Thoracic aorta (tissue), 2 donors: ENCODE data around the gene CFAP46. TPM values are rescaled to one million over a fixed set of nuclear protein-coding genes. Genes with fewer than 3 reads are reported as not detected.

Source experiments
- ATAC-seq: fragments of 150-250 bp; one replicate; pipeline ENCODE4 v1.8.0; 2017; ENCODE audit warnings: low read depth; ENCODE audit not compliant: insufficient number of reproducible peaks, low FRiP score
- DNase-seq: peaks from one replicate; pipeline ENCODE4 v3.0.0-alpha.2; 2020; ENCODE audit warnings: low spot score
- H3K27ac ChIP-seq, 2 donors: fragments of 200-600 bp; sonication (generic); 1 replicate in 1 of 2; 2 replicates in 1 of 2; pipeline ENCODE4 v1.5.1; 2016; ENCODE audit warnings: mild to moderate bottlenecking in 2 of 2, moderate library complexity in 2 of 2
- H3K27me3 ChIP-seq: fragments of 200-600 bp; sonication (generic); replicated peaks from 2 replicates; pipeline ENCODE4 v1.6.0; 2016; ENCODE audit warnings: mild to moderate bottlenecking; ENCODE audit not compliant: insufficient read depth
- H3K36me3 ChIP-seq: fragments of 200-600 bp; sonication (generic); one replicate; pipeline ENCODE4 v1.5.1; 2016
- H3K4me1 ChIP-seq, 2 donors: fragments of 200-600 bp; sonication (generic); 1 replicate in 1 of 2; 2 replicates in 1 of 2; pipeline versions ENCODE4 v1.5.1 to v1.6.0; 2016; ENCODE audit warnings: low read depth in 2 of 2, mild to moderate bottlenecking in 1 of 2; ENCODE audit not compliant: control insufficient read depth in 1 of 2
- H3K4me3 ChIP-seq: fragments of 200-600 bp; sonication (generic); 2 replicates; pipeline ENCODE4 v1.5.1; 2016; ENCODE audit warnings: mild to moderate bottlenecking
- H3K9me3 ChIP-seq: fragments of 200-600 bp; sonication (generic); 2 replicates; pipeline ENCODE4 v1.5.1; 2016
- CTCF ChIP-seq: fragments of 200-600 bp; sonication (generic); IDR thresholded peaks from one replicate; pipeline ENCODE4 v1.5.1; 2019; ENCODE audit warnings: antibody characterized with exemption
- total RNA-seq, 2 donors: library from RNA; depleted of rRNA; stranded (reverse); fragments of >200 nt; gene quantifications; one replicate each; pipeline versions ENCODE4 v1.1.0 to v1.2.3, GENCODE V29; 2016

Gene CFAP46
- total RNA-seq, 2 donors from 2014 or later = not detected

DNA sequence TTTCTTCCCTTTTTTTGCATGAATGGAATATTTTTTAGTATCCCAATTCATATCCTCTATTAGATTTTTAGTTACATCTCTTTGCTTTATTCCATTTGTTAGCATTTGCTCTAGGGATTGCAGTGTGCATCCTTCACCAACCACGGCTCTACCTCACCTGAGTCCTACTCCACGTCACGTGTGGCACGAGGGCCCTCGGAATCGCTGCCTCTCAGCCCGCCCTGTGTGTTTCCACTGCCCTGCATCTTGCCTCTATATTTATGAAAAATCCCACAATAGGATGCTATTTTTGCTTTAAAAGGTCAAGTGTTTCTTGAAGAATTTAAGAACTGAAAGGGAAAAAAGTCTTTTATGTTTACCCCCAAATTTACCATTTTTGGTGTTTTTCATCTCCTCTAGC is 41.0 kb downstream of the CFAP46 start:
- H3K4me1 ChIP-seq = no peaks in the 10 kb centered on the region
- DNase-seq (no peak), ATAC-seq (no peak)
- H3K36me3 ChIP-seq = no peaks in the 10 kb centered on the region
- no peaks in the 10 kb centered on the region for H3K27me3 ChIP-seq
- no peak for TF ChIP-seq CTCF
- H3K27ac ChIP-seq = no peak overlapping the region
- no peak overlapping the region for H3K4me3 ChIP-seq
- H3K9me3 ChIP-seq = no peaks in the 10 kb centered on the region

- H3K4me3 ChIP-seq = no peak overlapping the region
- no peak for ATAC-seq
These were observed 42.1 kb downstream of the CFAP46 start for GRCh38 chr10:132900211-132900756.

GRCh38 chr10:132899751-132900065 is 42.7 kb downstream of the CFAP46 start:
- Histone ChIP-seq H3K27me3 (no peaks in the 10 kb centered on the region), H3K9me3 (no peaks in the 10 kb centered on the region), H3K27ac (no peak overlapping the region), H3K36me3 (no peaks in the 10 kb centered on the region), H3K4me1 (no peaks in the 10 kb centered on the region), H3K4me3 (no peak overlapping the region)
- ATAC-seq (no peak), DNase-seq (no peak)
- TF ChIP-seq CTCF = no peak

More at GRCh38 chr10:132900211-132900756, 42.1 kb downstream of the CFAP46 start:
- DNase-seq = no peak
- Histone ChIP-seq H3K36me3 (no peaks in the 10 kb centered on the region), H3K27me3 (no peaks in the 10 kb centered on the region), H3K4me1 (no peaks in the 10 kb centered on the region), H3K9me3 (no peaks in the 10 kb centered on the region), H3K27ac (no peak overlapping the region)
- no peak for TF ChIP-seq CTCF

DNA sequence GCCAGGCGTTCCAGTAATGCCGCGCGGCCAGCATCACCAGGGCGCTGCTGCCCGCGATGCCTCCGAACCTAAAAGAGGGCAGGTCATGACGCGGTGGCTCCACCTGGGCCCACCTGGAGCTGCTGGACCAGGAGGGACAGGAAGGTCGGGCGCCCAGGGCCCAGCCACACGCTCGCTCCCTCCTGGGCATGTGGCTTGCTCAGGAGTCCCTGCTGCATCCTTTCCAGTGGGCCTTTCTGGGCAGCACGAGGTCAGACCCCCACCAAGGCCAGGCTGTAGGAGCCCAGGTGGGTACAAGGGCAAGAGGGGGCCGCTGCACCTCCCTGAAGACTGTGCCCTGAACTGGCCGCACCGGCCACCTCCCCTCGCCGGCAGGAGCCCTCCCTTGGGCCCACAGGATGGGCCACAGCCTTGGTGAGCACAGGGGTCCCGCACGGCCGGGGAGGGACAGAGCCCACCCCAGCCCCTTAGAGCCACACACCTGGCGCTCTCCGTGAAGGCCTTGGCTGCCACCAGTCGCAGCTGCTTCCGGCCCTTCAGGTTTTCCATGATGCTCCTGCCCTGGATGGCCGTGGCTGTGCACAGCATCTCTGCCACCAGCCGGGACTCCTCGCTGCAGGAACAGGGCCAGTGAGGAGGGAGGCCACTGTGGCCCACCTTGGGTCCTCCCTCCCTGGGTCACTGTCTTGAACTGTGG is 43.2 kb downstream of the CFAP46 start:
- DNase-seq (no peak), ATAC-seq (no peak)
- no peak overlapping the region for H3K27ac ChIP-seq

More for the DNA sequence above, 43.2 kb downstream of the CFAP46 start:
- H3K4me3 ChIP-seq = no peak overlapping the region
- no peaks in the 10 kb centered on the region for H3K27me3 ChIP-seq
- no peak for TF ChIP-seq CTCF
- no peaks in the 10 kb centered on the region for H3K9me3 ChIP-seq
- H3K36me3 ChIP-seq = no peaks in the 10 kb centered on the region
- H3K4me1 ChIP-seq = no peaks in the 10 kb centered on the region
